ENCODE data around the gene C1QTNF6. TPM values are rescaled to one million over a fixed set of nuclear protein-coding genes. Genes with fewer than 3 reads are reported as not detected.

The C1QTNF6 gene
- total RNA-seq, 1 donor from 2014 or later = 7.7 TPM

GRCh38 chr22:37148742-37149665 lies 39.0 kb downstream of the C1QTNF6 start:
- Mint-ChIP-seq H3K4me3 (ENCODE audit: low read depth) (peak overlapping the region; percentile 92), H3K9me3 (peaks cover 15% of the 10 kb centered on the region), H3K4me1 (ENCODE audit: low read depth) (peaks cover 46% of the 10 kb centered on the region), H3K27ac (peak overlapping the region; percentile 94), H3K36me3 (ENCODE audit: low read depth) (peaks cover 59% of the 10 kb centered on the region), H3K27me3 (ENCODE audit: low read depth) (no peaks in the 10 kb centered on the region)
- intact Hi-C loops (cut with micrococcal nuclease) = loop anchor here (1.0 to 5.0 kb wide), 3 partner anchors 10 to 83 kb away; no protein-coding TSS in a partner anchor
- DNase-seq (ENCODE audit: low spot score) = no peak

- Mint-ChIP-seq H3K4me1 (ENCODE audit: low read depth) (peaks cover 53% of the 10 kb centered on the region), H3K36me3 (ENCODE audit: low read depth) (peaks cover 68% of the 10 kb centered on the region), H3K9me3 (peaks cover 15% of the 10 kb centered on the region), H3K27me3 (ENCODE audit: low read depth) (no peaks in the 10 kb centered on the region), H3K4me3 (ENCODE audit: low read depth) (peak overlapping the region; percentile 92), H3K27ac (peak overlapping the region; percentile 94)
- no peak for DNase-seq (ENCODE audit: low spot score)
- intact Hi-C loops (cut with micrococcal nuclease) = loop anchor here (5.0 kb wide), 1 partner anchor 84 kb away; no protein-coding TSS in a partner anchor
Measured at GRCh38 chr22:37148031-37148651, 39.9 kb downstream of the C1QTNF6 start.

- peaks cover 59% of the 10 kb centered on the region for H3K4me1 Mint-ChIP-seq (ENCODE audit: low read depth)
- no peak for DNase-seq (ENCODE audit: low spot score)
- no peaks in the 10 kb centered on the region for H3K27me3 Mint-ChIP-seq (ENCODE audit: low read depth)
- H3K36me3 Mint-ChIP-seq (ENCODE audit: low read depth) = peaks cover 75% of the 10 kb centered on the region
- peaks cover 15% of the 10 kb centered on the region for H3K9me3 Mint-ChIP-seq
- peak overlapping the region; percentile 92 for H3K4me3 Mint-ChIP-seq (ENCODE audit: low read depth)
- intact Hi-C loops (cut with micrococcal nuclease) = loop anchor here (5.0 kb wide), 1 partner anchor 85 kb away; no protein-coding TSS in a partner anchor
- H3K27ac Mint-ChIP-seq = peak overlapping the region; percentile 94
Measured at GRCh38 chr22:37147186-37147990, 40.7 kb downstream of the C1QTNF6 start.

GRCh38 chr22:37146507-37147180 lies 41.4 kb downstream of the C1QTNF6 start:
- H3K36me3 Mint-ChIP-seq (ENCODE audit: low read depth) = peaks cover 82% of the 10 kb centered on the region
- H3K4me3 Mint-ChIP-seq (ENCODE audit: low read depth) = peak overlapping the region; percentile 92
- H3K27me3 Mint-ChIP-seq (ENCODE audit: low read depth) = no peaks in the 10 kb centered on the region
- intact Hi-C loops (cut with micrococcal nuclease) = loop anchor here (5.0 kb wide), 1 partner anchor 86 kb away; no protein-coding TSS in a partner anchor
- DNase-seq (ENCODE audit: low spot score) = no peak
- H3K9me3 Mint-ChIP-seq = peaks cover 12% of the 10 kb centered on the region
- H3K4me1 Mint-ChIP-seq (ENCODE audit: low read depth) = peaks cover 59% of the 10 kb centered on the region
- peak overlapping the region; percentile 78 for H3K27ac Mint-ChIP-seq

GRCh38 chr22:37146051-37146385 lies 42.0 kb downstream of the C1QTNF6 start:
- Mint-ChIP-seq H3K4me1 (ENCODE audit: low read depth) (peaks cover 54% of the 10 kb centered on the region), H3K27ac (peak overlapping the region; percentile 78), H3K4me3 (ENCODE audit: low read depth) (peak overlapping the region; percentile 92), H3K27me3 (ENCODE audit: low read depth) (no peaks in the 10 kb centered on the region), H3K9me3 (peaks cover 6% of the 10 kb centered on the region), H3K36me3 (ENCODE audit: low read depth) (peaks cover 88% of the 10 kb centered on the region)
- intact Hi-C loops (cut with micrococcal nuclease) = loop anchor here (5.0 kb wide), 1 partner anchor 86 kb away; no protein-coding TSS in a partner anchor
- DNase-seq (ENCODE audit: low spot score) = no peak

GRCh38 chr22:37145180-37146050 lies 42.6 kb downstream of the C1QTNF6 start:
- H3K4me3 Mint-ChIP-seq (ENCODE audit: low read depth) = peak overlapping the region; percentile 92
- H3K27me3 Mint-ChIP-seq (ENCODE audit: low read depth) = no peaks in the 10 kb centered on the region
- peaks cover 52% of the 10 kb centered on the region for H3K4me1 Mint-ChIP-seq (ENCODE audit: low read depth)
- intact Hi-C loops (cut with micrococcal nuclease) = loop anchor here (5.0 kb wide), 1 partner anchor 87 kb away; no protein-coding TSS in a partner anchor
- no peak for DNase-seq (ENCODE audit: low spot score)
- peak overlapping the region; percentile 78 for H3K27ac Mint-ChIP-seq
- H3K36me3 Mint-ChIP-seq (ENCODE audit: low read depth) = peaks cover 94% of the 10 kb centered on the region
- no peaks in the 10 kb centered on the region for H3K9me3 Mint-ChIP-seq

GRCh38 chr22:37144180-37144554 lies 43.9 kb downstream of the C1QTNF6 start:
- peaks cover 98% of the 10 kb centered on the region for H3K36me3 Mint-ChIP-seq (ENCODE audit: low read depth)
- intact Hi-C loops (cut with micrococcal nuclease) = no loop called here
- no peaks in the 10 kb centered on the region for H3K9me3 Mint-ChIP-seq
- peaks cover 58% of the 10 kb centered on the region for H3K4me1 Mint-ChIP-seq (ENCODE audit: low read depth)
- H3K27ac Mint-ChIP-seq = peak overlapping the region; percentile 58
- peak overlapping the region; percentile 4 for H3K4me3 Mint-ChIP-seq (ENCODE audit: low read depth)
- no peak for DNase-seq (ENCODE audit: low spot score)
- H3K27me3 Mint-ChIP-seq (ENCODE audit: low read depth) = no peaks in the 10 kb centered on the region

GRCh38 chr22:37141971-37142370 lies 46.1 kb downstream of the C1QTNF6 start:
- H3K27ac Mint-ChIP-seq = no peak overlapping the region
- H3K27me3 Mint-ChIP-seq (ENCODE audit: low read depth) = no peaks in the 10 kb centered on the region
- H3K4me1 Mint-ChIP-seq (ENCODE audit: low read depth) = peaks cover 64% of the 10 kb centered on the region
- H3K4me3 Mint-ChIP-seq (ENCODE audit: low read depth) = no peak overlapping the region
- no peaks in the 10 kb centered on the region for H3K9me3 Mint-ChIP-seq
- intact Hi-C loops (cut with micrococcal nuclease) = no loop called here
- peaks cover 98% of the 10 kb centered on the region for H3K36me3 Mint-ChIP-seq (ENCODE audit: low read depth)
- no peak for DNase-seq (ENCODE audit: low spot score)

- Mint-ChIP-seq H3K27ac (no peak overlapping the region), H3K27me3 (ENCODE audit: low read depth) (no peaks in the 10 kb centered on the region), H3K4me1 (ENCODE audit: low read depth) (peaks cover 60% of the 10 kb centered on the region), H3K4me3 (ENCODE audit: low read depth) (no peak overlapping the region), H3K9me3 (no peaks in the 10 kb centered on the region), H3K36me3 (ENCODE audit: low read depth) (peaks cover 98% of the 10 kb centered on the region)
- intact Hi-C loops (cut with micrococcal nuclease) = no loop called here
- no peak for DNase-seq (ENCODE audit: low spot score)
Measured at GRCh38 chr22:37141476-37141875, 46.6 kb downstream of the C1QTNF6 start.

GRCh38 chr22:37140686-37141323 lies 47.2 kb downstream of the C1QTNF6 start:
- Mint-ChIP-seq H3K27me3 (ENCODE audit: low read depth) (no peaks in the 10 kb centered on the region), H3K4me1 (ENCODE audit: low read depth) (peaks cover 53% of the 10 kb centered on the region), H3K9me3 (no peaks in the 10 kb centered on the region), H3K36me3 (ENCODE audit: low read depth) (peaks cover 96% of the 10 kb centered on the region), H3K4me3 (ENCODE audit: low read depth) (no peak overlapping the region), H3K27ac (peak overlapping the region; percentile 52)
- DNase-seq (ENCODE audit: low spot score) = no peak
- intact Hi-C loops (cut with micrococcal nuclease) = no loop called here

GRCh38 chr22:37139762-37140161 lies 48.3 kb downstream of the C1QTNF6 start:
- no peaks in the 10 kb centered on the region for H3K27me3 Mint-ChIP-seq (ENCODE audit: low read depth)
- H3K4me1 Mint-ChIP-seq (ENCODE audit: low read depth) = peaks cover 49% of the 10 kb centered on the region
- H3K27ac Mint-ChIP-seq = peak overlapping the region; percentile 97
- peaks cover 96% of the 10 kb centered on the region for H3K36me3 Mint-ChIP-seq (ENCODE audit: low read depth)
- H3K4me3 Mint-ChIP-seq (ENCODE audit: low read depth) = no peak overlapping the region
- DNase-seq (ENCODE audit: low spot score) = no peak
- intact Hi-C loops (cut with micrococcal nuclease) = loop anchor here (1.0 to 2.0 kb wide), 2 partner anchors 10 to 17 kb away; partner anchors contain the start of gene IL2RB
- no peaks in the 10 kb centered on the region for H3K9me3 Mint-ChIP-seq

Data from activated T-helper 2 cell treated with anti-CD3 and anti-CD28 coated beads, Interferon-gamma antibody, Interleukin-2, Interleukin-4, amounts not matched to agents 10 μg/mL and 5 μg/mL and 100 μg/mL, durations not matched to agents 14 hours and 24 hours and 36 hours (primary cell).